GM19351 (cell line): ENCODE results near the gene UBR1.
"Not testable (repeated sequence)": the region's sequence is repeated elsewhere in the genome, so short reads cannot be mapped to it uniquely, and the experiment has no call there.

Experiments
- ATAC-seq: cut with Tn5 transposase; IDR thresholded peaks from one replicate; pipeline ENCODE4 v1.9.1; 2021; ENCODE audit warnings: mild to moderate bottlenecking, moderate library complexity; ENCODE audit not compliant: unreplicated experiment

The UBR1 gene

DNA sequence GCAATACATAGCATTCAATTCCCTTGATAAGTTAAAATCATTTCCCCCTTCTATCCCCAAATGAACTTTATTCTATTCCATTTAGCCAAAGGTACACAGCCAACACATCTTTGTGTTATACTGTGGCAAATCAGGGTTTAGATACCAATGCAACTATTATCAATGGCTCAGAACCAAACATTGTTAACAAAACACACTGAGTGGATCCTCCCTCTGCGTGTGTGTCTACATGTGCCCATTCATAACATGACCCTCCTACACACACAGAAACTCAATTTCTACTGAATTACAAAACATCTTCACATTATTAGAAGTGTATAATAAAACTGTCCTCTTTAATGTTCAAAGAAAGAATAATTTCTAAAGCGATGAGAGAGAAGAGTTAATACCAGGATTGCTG lies 186.5 kb downstream of the UBR1 start:
- no peak for ATAC-seq

- no peak for ATAC-seq
These were observed 187.8 kb downstream of the UBR1 start for GRCh38 chr15:42918047-42918446.

GRCh38 chr15:42915654-42916315 lies 190.1 kb downstream of the UBR1 start:
- no peak for ATAC-seq

DNA sequence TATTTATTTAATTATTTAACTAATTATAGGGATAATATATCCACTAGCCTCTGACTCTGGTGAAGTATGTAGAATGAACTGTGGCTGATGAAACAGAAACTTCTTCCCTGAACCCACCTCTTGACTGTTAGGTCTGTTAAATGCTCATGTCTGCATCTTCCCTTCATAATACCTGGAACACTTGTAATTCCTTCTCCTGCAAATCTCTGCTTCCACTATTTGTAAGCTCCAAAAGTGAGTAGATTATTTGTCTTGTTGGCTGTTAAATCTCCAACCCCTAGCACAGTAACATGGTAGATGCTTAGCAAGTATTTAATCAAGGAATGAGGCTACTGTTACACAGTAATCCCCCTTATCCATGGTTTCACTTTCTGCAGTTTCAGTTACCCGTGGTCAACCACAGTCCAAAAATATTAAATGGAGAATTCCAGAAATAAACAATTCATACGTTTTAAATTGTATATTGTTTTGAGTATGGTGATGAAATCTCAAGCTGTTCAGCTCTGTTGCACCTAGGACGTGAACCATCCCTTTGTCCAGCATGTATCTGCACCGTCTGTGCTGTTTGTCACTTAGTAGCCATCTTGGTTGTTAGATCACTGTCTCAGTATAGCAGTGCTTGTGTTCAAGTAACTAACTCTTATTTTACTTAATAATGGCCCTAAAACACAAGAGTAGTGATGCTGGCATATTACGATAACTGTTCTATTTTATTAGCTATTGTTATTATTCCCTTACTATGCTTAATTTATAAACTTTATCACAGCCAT lies 190.9 kb downstream of the UBR1 start:
- no peak for ATAC-seq

DNA sequence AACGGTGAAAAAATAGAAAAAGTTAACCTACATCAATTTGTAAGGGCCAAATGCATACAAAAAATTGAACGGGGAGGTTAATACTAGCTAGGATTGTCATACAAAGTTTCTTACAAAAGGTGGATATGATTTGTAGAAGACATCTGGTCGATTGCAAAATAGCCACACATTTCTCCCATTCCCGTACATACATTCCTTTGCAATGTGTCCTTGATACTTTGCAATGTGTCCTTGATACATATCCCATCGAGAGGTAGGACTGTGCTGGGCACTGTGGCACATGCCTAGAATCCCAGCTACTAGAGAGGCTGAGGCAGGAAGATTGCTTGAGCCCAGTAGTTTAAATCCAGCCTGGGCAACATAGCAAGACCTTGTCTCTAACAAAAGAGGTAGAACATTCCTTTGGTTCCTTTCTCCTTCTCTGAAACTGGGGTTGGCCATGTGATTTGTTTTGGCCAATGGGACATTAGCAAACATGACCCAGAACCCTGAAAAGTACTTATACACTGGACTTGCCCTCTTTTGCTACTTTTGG lies 194.7 kb downstream of the UBR1 start:
- no peak for ATAC-seq

GRCh38 chr15:42908538-42908937 lies 197.3 kb downstream of the UBR1 start:
- ATAC-seq, result no peak

- ATAC-seq, result no peak
These were observed 202.2 kb downstream of the UBR1 start for GRCh38 chr15:42903388-42904324.

DNA sequence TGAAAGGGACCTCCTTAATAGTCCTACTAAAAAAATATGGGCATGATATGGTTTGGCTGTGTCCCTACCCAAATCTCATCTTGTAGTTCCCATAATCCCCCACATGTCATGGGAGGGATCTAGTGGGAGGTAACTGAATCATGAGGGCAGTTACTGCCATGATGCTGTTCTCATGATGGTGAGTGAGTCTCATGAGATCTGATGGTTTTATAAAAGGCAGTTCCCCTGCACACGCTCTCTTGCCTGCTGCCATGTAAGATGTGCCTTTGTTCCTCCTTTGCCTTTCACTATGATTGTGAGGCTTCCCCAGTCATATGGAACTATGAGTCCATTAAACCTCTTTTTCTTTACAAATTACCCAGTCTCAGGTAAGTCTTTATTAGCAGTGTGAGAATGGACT lies 211.9 kb downstream of the UBR1 start:
- ATAC-seq, result not testable (repeated sequence)
